ENCODE results near the gene TNFSF4.
A peak's percentile ranks its signal among the peaks of the same experiment; 100 is the strongest.
"Not testable (repeated sequence)": the region's sequence is repeated elsewhere in the genome, so short reads cannot be mapped to it uniquely, and the experiment has no call there.

TNFSF4 gene

GRCh38 chr1:173164178-173164577 lies 43.0 kb downstream of the TNFSF4 start:
- no peak for DNase-seq (ENCODE audit: low read depth, low spot score)

- DNase-seq (ENCODE audit: low read depth, low spot score), result no peak
Measured at GRCh38 chr1:173163222-173163621, 43.9 kb downstream of the TNFSF4 start.

- no peak for DNase-seq (ENCODE audit: low read depth, low spot score)
Measured at GRCh38 chr1:173162601-173163000, 44.5 kb downstream of the TNFSF4 start.

GRCh38 chr1:173161510-173162221 lies 45.5 kb downstream of the TNFSF4 start:
- peak; percentile 58 for DNase-seq (ENCODE audit: low read depth, low spot score)

GRCh38 chr1:173153964-173154363 lies 53.2 kb downstream of the TNFSF4 start:
- DNase-seq (ENCODE audit: low read depth, low spot score), result not testable (repeated sequence)

- DNase-seq (ENCODE audit: low read depth, low spot score), result no peak
Measured at GRCh38 chr1:173153503-173153902, 53.6 kb downstream of the TNFSF4 start.

- DNase-seq (ENCODE audit: low read depth, low spot score), result no peak
Measured at GRCh38 chr1:173152598-173152997, 54.5 kb downstream of the TNFSF4 start.

GRCh38 chr1:173150795-173151194 lies 56.3 kb downstream of the TNFSF4 start:
- no peak for DNase-seq (ENCODE audit: low read depth, low spot score)

GRCh38 chr1:173149887-173150286 lies 57.2 kb downstream of the TNFSF4 start:
- no peak for DNase-seq (ENCODE audit: low read depth, low spot score)

- DNase-seq (ENCODE audit: low read depth, low spot score), result no peak
Measured at GRCh38 chr1:173148971-173149370, 58.2 kb downstream of the TNFSF4 start.

- DNase-seq (ENCODE audit: low read depth, low spot score), result no peak
Measured at GRCh38 chr1:173148545-173148944, 58.6 kb downstream of the TNFSF4 start.

GRCh38 chr1:173140733-173141132 lies 66.4 kb downstream of the TNFSF4 start:
- DNase-seq (ENCODE audit: low read depth, low spot score), result no peak

GRCh38 chr1:173139706-173140105 lies 67.4 kb downstream of the TNFSF4 start:
- no peak for DNase-seq (ENCODE audit: low read depth, low spot score)

- peak; percentile 18 for DNase-seq (ENCODE audit: low read depth, low spot score)
Measured at GRCh38 chr1:173137107-173137706, 69.9 kb downstream of the TNFSF4 start.

GRCh38 chr1:173134800-173135199 lies 72.3 kb downstream of the TNFSF4 start:
- DNase-seq (ENCODE audit: low read depth, low spot score), result peak; percentile 29

- peak; percentile 37 for DNase-seq (ENCODE audit: low read depth, low spot score)
Measured at GRCh38 chr1:173134029-173134428, 73.1 kb downstream of the TNFSF4 start.
